ENCODE data around the gene SFR1.

SFR1 gene

GRCh38 chr10:104121485-104122224 lies at the start of gene SFR1:
Gene SFR1, plus strand, starts transcription at chr10:104122171. Its CDS starts 13 bp downstream, at chr10:104122184.
- ATAC-seq, result peak; percentile 82 to 90

DNA sequence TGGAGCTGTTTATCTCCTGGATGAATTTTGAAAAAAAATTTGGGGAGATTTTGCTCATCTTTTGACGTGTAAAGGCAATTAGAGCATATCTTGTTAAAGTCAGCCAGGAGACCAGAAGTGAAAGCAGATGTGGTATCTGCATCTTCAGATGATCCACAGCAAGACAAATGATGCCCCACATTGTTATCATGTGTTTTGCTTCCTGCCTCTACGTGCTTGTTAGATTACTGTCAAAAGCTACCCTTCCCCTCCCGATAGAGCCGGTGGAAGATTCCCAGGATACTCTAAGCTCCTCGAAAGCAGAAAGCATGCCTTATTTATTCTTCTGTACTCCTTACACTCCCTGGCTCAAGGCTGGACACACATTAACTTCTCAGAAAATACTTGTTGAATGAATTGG lies 49.2 kb upstream of the SFR1 start:
- ATAC-seq, result no peak

DNA sequence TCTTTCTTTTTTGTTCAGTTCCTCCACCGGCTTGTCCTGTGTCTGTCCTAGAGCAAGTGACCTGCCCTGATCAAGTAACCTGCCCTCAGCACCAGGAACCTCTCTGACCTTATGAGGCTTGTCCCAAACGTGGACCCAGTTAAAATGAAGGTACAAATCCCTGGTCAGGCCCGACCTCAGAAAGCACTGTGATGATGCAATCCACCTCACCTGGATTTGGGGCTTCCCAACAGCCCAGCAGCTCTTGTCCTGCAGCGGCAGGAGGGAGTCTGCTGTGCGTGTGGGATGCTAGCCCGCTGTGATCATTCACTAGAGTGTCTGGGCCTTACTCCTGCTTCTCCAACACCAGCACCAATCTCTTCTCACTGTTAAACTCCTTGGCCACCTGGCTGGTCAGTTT lies 47.5 kb upstream of the SFR1 start:
- ATAC-seq, result no peak

DNA sequence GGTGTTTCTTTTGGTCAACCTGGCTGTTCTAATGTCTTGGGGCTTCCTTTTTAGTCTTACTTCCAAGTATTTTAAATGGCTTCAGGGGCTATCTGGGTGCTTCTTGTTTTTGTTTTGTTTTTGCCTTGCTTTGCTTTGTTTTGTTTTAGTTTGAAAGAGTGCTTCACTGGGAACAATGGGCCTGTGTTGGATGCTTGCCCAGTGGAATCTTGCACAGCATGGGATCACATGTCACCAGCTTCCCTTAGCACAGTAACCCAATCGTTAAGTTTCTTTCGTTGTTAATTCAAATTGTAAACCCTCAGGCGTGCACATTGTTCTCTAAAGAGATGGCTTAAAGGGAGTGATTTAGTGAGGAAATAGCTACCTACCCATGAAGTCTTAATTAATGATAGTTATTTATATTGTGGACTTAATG lies 45.2 kb upstream of the SFR1 start:
- ATAC-seq, result no peak

DNA sequence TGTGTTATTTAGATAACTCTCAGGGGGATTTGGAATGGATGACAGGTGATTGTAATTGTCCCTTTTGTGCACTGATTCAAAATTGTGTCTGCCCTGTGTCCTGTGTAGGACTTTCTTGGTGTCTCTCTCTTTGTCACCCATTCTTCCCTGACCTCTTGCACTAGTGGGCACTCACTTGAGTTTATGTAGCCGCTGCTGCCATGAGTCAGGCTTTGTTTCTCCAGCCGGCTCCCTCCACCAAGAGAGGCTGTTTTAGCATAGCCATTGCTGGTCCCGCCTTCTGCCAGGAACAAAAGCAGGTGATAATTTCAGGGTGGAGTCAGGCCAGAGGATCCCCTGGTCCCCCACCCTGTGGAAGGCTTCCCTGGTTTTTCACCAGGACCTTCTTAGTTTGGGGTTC lies 44.7 kb upstream of the SFR1 start:
- no peak for ATAC-seq

DNA sequence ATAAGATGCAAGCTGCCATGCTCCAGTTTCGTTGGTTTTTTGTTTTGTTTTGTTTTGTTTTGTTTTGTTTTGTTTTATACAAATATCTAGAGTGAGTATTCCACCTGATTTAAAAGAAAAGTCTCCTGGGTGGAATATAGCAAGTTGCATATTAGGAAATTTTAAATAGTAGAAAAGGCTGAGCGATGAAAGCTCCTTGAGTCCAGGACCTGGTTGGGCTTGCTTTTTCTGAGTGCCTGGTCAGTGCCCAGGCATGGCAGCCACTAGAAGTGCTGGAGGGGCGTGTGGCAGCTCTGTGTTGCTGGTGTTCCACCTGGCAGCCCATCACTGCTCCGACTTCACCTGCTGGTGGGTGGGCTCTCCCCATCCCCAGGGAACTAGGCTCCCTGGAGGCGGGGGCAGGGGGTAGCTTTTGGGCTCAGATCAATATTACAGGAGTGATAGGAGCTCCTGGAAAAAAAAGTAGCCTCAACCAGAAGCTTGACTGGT lies 44.3 kb upstream of the SFR1 start:
- ATAC-seq, result no peak

- peak in 1 of 2 donors; percentile 27 for ATAC-seq
Observed at GRCh38 chr10:104080762-104081161, 41.2 kb upstream of the SFR1 start.

DNA sequence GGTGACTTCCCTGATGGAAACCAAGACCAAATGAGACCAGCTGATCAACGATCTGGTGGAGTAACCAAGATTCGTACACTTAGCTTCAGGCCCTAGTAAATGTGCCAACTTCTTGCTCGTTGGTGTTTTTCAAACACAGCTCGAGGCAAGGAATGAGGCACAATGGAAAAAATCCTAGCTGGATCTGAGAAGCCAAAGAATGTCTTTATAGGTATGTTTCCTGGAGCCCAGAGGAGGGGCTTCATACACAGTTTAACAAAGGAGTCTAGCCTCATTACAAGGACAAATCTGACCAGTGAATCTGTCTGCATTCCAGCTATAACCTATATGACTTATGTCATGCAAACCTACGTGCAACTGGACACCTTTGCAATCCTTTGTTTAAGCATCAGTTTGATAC lies 40.0 kb upstream of the SFR1 start:
- ATAC-seq, result no peak

- no peak for ATAC-seq
Observed at GRCh38 chr10:104084482-104085142, 37.4 kb upstream of the SFR1 start.

DNA sequence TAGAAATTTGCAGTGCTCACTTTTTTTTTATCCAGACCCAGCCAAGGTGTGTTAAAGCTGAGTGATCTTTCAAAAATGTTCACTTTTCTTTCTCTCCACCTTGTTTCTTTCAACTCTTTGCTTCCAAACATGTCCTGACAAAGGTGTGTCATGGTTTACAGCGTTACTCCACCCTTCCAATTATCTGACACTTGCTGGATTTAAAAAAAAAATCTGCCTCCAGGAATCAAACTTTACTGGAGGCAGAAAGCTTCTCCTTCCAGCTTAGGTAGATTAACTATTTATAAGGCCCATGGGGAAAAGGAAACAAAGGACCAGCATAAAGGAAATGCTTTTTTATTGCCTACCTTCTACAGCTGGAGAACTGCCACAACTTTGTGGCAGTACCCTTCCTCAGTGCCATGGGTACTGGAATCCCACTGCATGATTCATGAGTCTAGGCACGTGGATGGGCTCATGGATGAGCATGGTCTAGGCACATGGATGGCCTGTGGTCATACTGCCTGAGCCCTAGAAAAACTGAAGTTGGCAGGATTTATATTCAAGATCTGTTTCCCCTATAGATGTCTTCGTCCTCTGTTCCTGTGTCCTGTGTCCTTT lies 36.1 kb upstream of the SFR1 start, which contains the start of gene COL17A1:
Gene COL17A1, minus strand, starts transcription at position 80 of the 600 bp plus-strand sequence. CDS start 5,207 bp downstream, outside the sequence.
- no peak for ATAC-seq

DNA sequence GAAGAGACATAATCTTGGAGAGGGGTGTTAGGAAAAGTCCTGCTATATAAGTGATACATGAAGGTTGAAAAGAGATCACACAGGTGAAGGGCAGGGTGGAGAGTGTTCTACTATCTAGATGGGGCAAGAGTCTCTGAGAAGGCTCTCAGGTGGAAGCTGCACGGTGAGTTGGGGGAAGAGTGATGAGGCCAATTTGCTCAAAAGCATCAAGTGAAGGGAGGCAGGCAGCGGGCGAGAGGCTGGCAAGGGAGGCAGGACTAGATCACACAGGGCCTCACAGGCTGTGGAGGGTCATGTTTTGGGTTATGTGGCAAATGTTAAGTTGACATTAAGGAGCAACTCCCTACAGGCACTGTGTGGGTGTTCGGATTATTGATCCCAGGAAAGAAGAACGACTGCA lies 33.7 kb upstream of the SFR1 start:
- no peak for ATAC-seq

DNA sequence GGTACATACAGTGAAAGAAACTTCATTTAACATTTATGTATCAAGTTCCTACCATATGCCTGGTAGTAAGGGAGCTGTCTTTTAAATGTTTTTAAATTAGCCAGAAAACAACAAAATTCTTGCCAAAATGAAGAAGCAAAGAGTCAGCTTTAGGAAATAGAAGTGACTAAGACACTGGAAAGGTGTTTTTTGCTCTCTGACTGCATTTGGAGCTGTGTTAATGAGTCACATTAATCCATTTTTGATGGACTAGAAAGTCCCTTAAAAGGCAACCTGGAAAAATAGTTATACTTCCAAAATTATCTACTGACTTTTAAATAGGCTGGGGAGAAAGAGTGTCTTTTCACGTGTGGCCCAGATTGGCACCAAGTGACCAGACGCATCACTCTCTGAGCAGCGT lies 32.4 kb upstream of the SFR1 start:
- no peak for ATAC-seq

DNA sequence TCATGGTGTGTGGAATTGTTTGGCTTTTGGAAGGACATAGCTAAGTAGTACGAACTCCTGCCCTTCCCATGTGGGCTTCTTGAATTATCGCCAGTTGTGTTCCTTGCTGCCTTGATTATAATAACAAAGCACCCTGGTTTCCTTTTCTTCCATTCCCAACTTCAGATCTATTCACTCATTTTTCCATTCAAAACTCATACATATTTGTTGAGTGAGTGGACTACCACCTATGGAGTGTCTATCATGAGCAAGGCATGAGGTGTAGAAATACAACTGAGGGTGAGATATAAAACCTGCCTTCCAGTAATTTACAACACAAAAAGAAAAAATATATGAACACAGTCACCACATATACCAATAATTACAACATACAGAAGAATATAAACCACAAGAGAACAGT lies 31.4 kb upstream of the SFR1 start:
- ATAC-seq, result no peak

DNA sequence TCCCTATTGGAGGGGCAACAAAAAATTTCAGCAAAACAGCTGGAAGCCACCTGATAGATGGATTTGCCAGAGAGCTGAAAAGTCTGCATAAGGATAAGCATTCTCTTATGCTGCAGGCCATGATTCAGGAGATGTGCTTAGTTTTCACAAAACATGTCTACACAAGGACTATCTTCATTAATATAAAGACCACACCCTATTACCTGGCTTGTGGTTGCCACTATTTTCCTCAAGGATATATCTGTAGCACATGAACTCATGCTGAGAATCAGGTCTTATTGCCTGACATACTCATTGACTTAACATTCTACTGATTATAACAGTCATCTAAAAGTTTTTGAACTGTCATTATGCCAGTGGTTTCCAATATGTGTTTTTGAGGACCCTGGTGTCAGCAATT lies 29.2 kb upstream of the SFR1 start:
- ATAC-seq, result no peak

DNA sequence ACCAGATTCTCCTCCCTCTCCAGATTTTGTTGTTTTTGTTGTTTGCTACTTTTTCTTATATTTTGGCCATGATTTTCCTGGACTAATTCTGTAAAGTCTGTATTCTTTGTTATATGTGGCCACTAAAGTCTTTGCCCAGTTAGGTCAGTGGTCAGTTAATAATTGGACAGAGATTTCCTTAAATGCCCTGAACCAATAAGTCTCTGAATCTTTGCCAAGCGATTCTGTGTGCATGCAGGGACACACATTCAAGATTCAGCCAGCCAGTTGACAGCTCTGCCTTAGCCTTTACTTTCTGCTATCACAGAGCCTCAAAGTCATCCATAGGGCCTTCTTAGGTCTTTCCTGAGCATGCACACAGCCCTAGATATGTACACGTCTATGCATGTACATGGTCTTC lies 25.3 kb upstream of the SFR1 start:
- ATAC-seq, result no peak

GRCh38 chr10:104098358-104098925 lies 23.5 kb upstream of the SFR1 start:
- no peak for ATAC-seq

DNA sequence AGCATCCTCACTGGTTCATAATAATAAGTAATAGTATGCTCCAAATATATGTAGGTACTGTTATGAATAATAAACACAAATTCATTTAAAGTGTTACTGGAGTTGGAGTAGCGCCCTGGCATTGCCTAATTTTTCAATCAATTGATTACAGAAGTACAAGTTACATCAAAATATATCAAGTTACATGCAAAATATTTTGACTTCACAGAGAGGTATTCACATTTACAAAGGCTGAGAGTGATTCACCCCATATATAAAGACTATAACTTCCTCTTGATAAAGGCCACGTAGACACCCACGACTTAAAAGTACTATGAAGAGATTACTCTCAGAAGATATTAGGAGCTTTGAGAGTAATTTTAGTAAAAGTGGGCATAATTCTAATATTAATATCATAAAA lies 22.7 kb upstream of the SFR1 start:
- ATAC-seq, result no peak

DNA sequence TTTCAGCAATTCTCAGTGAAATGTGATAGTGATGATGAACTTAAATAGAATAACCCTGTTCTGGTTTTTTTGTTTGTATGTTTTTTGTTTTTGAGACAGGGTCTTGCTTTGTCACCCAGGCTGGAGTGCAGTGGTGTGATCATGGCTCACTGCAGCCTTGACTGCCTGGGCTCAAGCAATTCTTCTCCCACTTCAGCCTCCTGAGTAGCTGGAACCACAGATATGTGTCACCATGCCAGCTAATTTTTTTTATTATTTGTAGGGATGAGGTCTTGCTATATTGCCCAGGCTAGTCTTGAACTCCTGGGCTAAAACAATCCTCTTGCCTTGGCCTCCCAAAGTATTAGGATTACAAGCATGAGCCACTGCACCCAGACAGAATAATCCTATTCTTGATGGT lies 22.0 kb upstream of the SFR1 start:
- ATAC-seq, result no peak

- no peak for ATAC-seq
Observed at GRCh38 chr10:104100795-104101194, 21.2 kb upstream of the SFR1 start.

DNA sequence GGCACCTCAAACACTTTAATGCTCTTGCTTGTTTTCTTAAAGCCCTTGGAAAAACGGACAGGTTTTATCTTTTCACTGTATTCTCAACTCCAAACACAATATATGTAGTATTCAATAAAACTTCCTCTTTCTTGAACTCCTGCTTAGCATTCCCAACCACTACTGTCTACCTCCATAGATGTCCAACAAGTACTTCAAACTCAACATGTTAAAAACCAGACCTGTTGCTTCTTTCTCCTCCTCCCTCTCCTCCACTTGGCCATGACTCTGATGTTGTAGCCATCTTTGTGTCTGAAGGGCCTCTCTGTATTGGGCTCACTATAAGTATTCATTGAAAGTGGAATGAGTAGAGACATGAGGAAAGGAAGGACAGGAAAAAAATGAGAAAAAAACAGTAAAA lies 20.1 kb upstream of the SFR1 start:
- no peak for ATAC-seq

DNA sequence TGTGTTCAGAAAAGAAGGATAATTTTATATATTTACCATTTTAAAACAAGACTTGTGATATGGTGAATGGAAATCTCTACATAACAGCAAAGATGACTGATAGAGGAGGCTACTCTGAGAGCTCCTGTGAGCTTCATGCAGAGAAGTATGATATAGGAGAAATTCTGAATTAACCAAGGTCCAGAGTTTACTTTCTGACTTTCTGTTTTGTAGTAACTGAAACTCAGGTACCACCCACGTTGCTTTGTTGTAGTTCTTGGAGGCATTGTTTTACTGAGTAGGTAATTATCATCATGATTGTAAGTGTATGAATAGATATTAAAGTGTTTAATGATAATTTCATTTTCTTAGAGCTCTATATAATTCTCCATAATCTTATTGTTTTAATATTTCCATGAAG lies 18.0 kb upstream of the SFR1 start:
- ATAC-seq, result no peak

DNA sequence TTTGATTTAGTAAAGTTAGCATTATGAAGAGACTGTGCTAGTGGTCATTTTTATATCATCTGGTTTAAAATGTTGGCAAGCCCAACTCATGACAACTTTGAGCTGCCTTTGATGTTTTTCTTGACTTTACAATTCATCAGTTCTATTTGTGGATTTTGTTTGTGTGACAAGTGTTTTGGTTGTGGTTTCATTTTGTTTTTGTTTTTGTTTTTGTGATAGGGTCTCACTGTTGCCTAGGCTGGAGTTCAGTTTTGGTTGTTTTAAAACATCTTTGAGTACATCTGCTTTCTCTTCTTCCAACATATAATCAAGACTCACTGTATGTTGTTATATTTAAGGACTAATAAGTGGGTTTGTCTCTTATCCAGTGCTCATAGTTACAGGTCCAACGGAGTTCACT lies 17.6 kb upstream of the SFR1 start:
- ATAC-seq, result no peak

GRCh38 chr10:104104926-104105325 lies 17.0 kb upstream of the SFR1 start:
- ATAC-seq, result peak; percentile 42 to 48

All from activated CD4-positive, CD25-positive, alpha-beta regulatory T cell treated with anti-CD3 and anti-CD28 coated beads, Interleukin-2, amount 50 U/mL, for 24 hours (primary cell).